NAMALWA (cell line): ENCODE measurements around the gene DEFB132.
"Not testable (repeated sequence)": the region's sequence is repeated elsewhere in the genome, so short reads cannot be mapped to it uniquely, and the experiment has no call there.

ENCODE experiments used
- DNase-seq: peaks from one replicate; pipeline ENCODE4 v3.0.0-alpha.2; 2015; ENCODE audit warnings: low spot score

The DEFB132 gene, protein sequence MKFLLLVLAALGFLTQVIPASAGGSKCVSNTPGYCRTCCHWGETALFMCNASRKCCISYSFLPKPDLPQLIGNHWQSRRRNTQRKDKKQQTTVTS

DNA sequence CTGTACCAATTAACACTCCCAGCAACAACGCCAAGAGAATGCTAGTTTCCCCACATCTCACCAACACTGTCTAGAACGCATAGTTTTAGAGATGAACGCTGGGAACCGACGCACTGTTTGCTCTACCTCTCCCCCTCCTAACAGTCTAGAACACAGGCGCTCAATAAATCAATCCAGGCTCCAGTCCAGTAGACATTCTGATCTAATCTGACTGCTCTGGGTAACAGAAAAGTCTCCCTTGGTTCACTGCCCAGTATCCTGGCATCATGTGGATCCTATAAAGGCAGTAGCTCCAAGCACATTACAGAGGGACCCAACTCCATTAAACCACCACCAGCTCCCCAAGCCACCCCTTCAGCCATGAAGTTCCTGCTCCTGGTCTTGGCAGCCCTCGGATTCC is at the start of gene DEFB132:
TSS of gene DEFB132 (plus strand) at position 306 of the 400 bp plus-strand sequence. CDS start at position 361, 55 bp downstream.
- DNase-seq: no peak

DNA sequence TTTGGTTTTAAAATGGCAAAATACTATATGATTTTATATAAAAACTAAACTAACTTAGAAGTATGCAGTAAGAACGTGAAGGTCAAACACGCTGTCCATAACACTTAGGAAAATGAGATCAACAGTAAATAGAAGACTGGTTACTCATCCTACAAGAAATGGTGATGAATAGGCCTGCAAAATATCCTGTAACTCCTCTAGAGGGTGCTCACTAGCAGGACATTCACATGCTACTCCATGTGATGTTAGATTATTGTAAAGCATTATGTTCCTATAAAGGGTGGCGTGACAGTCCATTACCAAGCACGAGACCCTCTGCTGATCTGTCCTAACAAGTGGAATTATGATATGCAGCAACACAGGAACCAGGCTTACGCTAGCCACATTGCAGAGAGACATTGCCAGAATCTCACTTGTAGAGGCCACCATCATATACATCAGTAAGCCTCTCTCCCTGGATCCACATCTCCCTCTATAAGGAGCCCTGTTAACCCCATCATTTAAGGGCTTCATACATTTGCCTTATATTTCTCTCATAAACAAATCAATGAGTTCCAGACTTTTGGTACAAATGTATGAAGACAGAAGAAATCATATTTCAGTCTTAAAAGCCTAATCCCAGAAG is 48.5 kb upstream of the DEFB132 start:
- DNase-seq: peak; percentile 55

DNA sequence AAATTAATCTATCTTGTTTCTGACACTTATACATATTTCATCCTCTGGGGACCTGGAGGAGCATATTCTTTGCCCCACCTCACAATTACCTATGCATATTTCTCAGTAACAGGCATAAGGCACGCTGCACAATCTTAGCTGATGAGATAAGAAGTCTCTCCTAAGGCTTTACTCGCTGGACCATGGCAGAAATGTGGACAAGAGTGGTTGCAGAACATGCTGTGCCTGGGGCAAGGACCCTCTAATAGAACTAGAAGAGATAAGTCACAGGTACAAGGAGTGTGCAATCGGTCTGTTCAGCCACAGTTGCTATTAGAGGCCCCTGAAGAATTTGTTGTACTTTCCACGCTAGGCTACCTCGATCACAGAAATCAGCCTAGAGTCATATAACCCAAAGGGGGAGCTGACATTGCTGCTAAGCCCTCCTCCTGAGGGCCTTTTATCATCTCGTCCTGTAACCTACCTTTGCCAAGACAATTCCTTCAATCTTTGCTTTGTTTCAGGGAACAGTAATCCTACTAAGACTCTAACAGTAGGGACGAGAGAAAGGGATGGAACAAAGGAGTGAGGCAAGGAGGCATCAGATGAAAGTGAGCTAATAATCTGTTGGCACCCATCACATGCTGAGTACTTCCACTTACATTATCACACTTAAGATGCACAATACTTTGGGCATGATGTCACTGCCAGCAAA is 46.6 kb upstream of the DEFB132 start:
- no peak for DNase-seq

DNA sequence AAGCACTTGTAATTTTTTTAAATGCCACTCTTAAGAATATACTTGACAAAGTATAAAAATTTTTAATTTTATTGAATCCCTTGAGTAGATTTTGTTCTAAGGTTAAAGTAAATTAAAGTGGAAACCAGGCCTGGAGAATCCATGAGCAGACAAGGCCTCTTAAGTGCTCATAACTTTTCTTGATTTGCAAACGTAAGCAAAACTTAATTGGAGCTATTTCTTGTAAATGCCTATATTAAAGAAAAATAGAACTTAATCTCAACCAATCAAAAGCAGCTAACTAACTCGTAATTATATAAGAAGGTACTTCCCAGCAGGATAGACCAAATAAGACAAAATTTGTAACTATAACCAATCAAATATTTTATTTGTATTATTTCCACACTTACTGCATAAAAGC is 43.1 kb upstream of the DEFB132 start:
- DNase-seq: no peak

DNA sequence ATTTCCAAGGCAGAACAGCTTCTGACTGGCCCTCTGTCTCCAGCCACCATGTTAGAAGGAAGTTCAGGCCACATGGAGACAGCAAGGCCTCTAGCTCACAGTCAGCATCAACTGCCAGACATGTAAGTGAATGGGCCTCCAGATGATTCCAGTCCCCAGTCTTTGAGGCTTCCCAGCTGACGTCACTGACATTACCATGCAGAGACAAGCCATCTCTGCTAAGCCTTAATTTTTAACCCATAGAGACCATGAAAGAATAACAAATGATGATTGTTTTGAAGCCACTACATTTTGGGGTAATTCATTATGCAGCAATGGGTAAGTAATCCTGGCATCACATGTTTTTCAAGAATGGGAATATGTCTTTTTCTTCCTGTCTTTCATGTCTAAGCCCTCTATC is 41.7 kb upstream of the DEFB132 start:
- no peak for DNase-seq

DNA sequence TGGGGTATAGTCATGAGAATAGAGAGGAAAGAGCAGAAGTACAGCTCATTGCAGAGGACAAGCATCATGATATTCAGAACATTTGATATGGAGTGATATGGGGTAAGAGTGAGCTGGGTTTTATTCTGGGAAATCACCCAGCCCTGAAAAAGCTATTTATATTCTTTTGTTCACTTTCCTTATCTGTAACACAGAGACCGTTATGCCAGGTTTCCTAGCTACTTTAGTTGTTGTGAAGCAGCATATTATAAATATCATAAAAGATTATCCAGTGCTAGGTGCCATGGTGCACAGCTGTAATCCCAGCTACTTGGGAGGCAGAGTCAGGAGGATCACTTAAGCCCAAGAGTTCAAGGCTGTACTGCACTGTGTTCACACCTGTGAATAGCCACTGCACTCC is 40.3 kb upstream of the DEFB132 start:
- no peak for DNase-seq

DNA sequence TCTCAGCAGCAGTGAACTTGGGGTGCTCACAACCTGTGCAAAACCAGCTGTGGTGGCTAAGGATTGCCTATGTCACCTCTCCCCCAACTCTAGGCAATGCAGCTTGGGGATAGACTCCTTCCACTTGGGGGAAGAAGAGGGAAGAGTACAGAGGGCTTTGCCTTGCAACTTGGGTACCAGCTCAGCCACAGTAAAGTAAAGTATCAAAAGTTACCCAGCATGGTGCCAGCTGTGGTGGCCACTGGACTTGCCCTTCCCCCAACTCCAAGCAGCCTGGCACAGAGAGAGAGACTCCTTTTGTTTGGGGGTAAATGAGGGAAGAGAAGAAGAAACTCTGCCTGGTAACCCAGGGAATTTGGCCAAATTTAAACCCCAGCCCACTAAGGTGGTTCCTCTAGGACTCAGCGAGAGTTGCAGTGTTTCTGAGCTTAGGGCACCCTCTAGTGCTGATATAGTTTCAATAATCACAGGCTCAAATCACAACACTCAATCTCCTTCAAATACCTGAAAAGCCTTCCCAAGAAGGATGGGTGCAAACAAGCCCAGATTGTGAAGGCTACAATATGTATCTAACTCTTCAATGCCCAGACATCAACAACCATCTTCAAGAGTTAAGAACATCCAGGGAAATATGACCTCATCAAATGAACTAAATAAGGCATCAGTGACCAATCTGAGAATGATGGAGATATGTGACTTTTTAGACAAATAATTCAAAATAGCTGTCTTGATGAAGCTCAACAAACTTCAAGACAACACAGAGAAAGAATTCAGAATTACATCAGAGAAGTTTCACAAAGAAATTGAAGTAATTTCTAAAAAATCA is 38.0 kb upstream of the DEFB132 start:
- peak; percentile 44 for DNase-seq

DNA sequence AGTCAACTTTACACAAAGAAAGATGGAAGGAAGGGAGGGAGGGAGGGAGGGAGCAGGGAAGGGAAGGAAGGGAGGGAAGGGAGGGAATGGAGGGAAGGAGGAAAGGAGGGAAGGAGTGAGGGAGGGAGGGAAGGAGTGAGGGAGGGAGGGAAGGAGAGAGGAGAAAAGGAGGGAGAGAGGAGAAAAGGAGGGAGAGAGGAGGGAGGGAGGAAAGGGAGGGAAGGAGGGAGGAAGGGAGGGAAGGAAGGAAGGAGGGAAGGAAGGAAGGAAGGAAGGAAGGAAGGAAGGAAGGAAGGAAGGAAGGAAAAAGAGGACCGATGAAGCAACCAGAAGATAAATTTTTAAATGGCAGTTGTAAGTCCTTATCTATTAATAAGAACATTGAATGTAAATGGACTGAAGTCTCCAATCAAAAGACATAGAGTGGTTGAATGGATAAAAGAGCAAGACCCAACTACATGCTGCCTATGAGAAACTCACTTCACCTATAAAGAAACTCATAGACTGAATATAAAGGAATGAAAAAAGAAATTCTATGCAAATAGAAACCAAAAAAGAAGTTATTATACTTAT is 36.2 kb upstream of the DEFB132 start:
- no peak for DNase-seq

DNA sequence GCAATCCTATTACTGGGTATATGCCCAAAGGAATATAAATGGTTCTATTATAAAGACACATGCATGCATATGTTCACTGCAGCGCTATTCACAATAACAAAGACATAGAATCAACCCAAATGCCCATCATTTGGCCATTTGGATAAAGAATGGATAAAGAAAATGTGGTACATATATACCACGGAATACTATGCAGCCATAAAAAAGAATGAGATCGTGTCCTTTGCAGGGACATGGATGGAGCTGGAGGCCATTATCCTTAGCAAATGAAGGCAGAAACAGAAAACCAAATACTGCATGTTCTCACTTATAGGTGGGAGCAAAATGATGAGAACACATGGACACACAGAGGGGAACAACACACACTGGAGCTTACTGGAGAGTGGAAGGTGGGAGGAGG is 31.6 kb upstream of the DEFB132 start:
- not testable (repeated sequence) for DNase-seq

DNA sequence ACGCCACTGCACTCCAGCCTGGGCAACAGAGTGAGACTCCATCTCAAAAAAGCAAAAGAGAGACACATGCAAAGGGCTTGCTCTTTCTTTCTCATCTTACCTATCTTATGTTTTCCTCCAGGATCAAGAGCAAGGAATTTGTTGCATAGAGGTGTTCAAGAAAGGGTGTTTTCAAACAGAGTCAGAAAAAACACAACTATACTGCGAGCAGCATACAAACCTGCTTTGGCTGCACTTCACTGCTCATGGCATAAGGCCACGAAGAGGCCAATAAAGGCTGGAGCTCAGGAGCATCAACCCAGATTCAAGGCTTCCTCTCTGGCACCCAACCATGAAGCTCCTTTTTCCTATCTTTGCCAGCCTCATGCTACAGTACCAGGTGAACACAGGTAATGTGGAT is 30.6 kb upstream of the DEFB132 start, which contains the start of gene DEFB129:
TSS of gene DEFB129 (plus strand) at position 301 of the 400 bp plus-strand sequence. CDS start at position 332, 31 bp downstream.
- no peak for DNase-seq

DNA sequence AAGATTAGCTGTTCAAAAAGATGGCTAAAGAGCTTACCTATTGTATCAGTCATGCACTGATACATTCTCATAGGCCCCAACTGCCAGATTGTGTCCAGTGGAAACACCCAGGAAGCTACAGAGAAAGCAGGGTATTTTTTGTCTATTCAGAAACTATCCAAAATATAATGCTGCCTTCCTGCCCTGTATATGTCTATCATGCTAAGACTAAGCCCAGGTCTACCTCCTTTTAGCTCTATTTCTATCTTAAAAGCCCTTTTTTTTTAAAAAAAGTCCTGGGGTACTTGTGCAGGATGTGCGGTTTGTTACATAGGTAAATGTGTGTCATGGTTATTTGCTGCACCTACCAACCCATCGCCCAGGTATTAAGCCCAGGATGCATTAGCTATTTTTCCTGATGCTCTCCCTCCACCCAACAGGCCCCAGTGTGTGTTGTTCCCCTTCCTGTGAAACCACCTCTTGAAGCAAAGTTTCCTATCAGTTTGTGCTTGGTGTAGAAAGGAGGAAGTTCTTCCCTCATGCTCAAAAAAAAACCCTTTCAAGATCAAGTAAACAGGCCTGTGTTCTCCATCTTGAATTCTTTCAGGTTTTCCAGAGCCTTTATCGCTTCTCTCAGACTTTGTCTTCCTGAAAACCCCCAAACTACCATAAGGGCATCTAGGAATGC is 30.0 kb upstream of the DEFB132 start:
- DNase-seq: no peak

DNA sequence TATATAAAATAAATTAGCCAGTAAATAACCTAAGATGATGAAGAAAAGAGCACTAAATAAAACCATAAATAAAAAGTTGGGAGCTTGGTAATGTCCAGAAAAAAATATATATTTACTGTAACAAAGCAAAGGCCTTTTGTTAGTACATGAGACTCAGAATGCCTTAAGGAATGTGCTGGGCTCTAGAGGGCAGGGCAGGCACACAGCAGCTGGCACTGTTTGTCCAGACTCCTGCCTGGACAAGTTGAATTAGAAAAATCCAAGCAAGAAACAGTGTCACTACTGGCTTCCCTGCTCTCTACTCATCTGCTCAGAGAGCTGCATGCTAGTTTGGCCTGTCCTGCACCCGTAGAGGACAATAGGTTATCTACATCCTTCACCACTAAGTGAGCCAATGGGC is 21.6 kb upstream of the DEFB132 start:
- no peak for DNase-seq

DNA sequence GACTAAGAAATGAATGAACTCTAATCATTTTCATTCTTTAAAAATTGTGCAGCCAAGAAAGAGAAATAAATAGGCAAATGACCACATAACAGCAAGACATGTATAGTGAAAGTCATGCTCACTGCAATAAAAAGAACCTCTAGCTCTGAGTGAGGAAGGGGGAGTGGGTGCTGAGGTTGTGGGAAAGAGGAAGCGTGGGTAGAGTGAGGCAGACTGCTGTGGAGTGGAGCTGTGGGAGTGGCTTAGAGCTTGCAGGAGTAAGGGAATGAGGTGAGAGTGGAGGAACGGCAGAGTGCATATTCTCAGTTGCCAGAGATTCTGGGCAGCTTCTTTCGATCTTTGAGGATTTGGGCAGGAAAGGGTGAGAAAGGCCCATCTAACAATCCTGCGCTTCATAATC is 20.0 kb upstream of the DEFB132 start:
- DNase-seq: no peak

DNA sequence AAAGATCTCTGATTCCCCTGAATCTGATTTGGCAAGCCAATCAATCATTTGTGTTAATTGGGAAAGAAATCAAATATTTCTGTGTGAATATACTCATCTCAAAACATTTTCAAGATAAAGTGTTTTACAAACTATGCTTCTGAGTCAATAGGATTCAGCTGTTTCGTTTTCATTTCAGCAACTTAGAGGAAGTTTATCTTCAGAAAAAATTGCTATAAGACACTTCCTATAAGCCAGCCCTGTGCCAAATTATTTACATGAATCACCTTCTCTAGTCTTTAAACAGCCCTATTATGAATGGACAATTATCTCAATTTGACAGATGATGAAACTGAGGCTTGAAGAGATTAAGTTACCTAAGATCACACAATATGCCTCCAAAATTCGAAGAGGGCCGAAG is 19.6 kb upstream of the DEFB132 start:
- no peak for DNase-seq

DNA sequence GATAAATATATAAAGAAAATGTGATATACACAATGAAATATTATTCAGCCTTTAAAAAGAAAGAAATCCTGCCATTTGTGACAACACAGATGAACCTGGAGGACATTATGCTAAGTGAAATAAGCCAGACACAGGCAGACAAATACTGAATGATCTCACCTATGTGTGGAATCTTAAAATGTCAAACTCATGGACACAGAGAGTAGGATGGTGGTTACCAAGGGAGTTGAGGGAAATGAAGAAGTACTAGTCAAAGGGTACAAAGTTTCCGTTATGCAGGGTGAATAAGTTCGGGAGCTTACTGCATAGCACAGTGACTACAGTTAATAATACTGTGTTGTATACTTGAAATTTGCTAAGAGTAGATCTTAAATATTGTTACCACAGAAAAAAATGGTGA is 14.6 kb upstream of the DEFB132 start:
- DNase-seq: no peak

DNA sequence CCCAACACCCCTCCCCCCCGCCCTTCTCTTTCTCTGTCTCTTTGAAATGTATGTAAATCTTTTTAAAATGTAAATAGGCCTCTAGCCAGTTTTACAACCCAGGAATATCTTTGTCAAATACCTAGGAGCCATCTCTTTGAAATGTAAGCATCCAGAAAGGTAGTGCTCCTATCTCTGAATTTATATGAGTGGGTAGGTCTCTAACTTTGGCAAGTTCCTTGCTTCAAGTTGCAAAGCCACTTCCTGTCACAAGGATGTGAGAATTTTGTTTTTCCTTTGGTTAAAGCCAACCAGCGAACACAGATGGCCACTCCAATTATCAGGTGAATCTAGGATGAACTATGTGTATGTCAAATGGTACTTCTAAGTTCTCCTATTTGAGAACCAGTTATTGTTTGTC is 6.2 kb upstream of the DEFB132 start:
- no peak for DNase-seq

DNA sequence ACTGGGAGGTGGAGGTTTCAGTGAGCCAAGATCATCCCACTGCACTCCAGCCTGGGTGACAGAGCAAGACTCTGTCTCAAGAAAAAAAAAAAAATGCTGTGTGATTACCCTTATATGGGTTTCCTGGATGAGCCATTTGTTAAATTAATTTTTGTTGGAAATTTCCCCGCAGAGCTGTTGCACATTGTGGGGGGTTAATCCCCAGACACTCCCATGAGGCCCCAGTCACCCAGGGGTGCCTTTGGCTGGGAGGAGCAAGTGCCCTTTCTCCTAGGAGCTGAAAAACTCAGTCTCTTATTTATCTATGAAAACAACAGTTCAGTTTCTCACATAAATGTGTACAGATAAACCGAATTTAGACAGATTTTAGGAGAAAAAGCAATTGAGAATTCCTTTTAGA is 4.7 kb upstream of the DEFB132 start:
- DNase-seq: no peak

DNA sequence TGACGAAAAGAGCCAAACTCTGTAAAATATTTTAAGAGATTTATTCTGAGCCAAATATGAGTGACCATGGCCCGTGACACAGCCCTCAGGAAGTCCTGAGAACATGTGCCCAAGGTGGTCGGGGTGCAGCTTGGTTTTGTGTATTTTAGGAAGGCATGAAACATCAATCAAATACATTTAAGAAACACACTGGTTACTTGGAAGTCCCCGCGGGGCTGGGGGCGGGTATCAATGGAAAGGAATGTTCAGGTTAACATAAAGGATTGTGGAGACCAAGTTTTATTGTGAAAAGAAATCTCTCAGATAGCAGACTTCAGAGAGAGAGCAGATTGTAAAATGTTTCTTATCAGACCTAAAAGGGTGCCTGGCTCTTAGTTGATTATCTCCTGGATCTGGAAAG is 4.1 kb upstream of the DEFB132 start:
- DNase-seq: not testable (repeated sequence)

DNA sequence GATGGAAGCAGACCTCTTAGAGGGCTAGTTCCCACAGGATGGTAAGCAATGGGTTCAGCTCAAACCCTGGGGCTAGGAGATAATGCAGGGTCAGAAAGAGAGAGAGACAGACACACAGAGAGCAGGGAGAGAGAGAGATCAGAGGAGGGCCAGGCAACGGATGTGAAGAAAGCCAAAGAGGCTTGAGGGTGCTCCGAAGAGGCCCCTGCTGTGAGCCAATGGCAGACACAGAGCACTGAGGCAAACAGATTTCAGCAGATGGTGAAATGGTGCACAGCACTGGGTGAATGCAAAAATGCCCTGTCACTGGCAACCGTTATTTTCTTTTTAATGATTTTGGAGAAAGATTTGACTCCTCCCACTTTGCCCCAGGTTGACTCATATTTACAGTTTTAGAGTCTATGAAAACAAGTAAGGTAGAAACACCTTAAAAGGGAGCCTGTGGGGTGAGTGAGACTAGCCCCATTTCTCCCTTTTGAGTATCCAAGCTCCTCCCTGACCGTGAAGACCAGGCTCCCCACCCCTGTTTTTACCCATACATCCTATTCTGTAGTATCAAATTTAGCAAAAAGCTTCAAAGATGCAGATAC is 840 bp downstream of the DEFB132 start:
- DNase-seq: no peak

DNA sequence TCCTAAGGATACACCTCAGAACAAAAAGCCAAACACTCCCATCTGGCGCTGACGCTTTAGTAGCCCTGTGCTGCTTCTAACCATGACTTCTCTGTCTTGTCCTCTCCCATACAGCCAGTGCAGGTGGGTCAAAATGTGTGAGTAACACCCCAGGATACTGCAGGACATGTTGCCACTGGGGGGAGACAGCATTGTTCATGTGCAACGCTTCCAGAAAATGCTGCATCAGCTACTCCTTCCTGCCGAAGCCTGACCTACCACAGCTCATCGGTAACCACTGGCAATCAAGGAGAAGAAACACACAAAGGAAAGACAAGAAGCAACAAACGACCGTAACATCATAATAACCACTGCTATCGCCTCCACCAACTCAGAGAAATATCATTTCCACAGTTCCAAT is 1.4 kb downstream of the DEFB132 start:
- peak; percentile 17 for DNase-seq

DNA sequence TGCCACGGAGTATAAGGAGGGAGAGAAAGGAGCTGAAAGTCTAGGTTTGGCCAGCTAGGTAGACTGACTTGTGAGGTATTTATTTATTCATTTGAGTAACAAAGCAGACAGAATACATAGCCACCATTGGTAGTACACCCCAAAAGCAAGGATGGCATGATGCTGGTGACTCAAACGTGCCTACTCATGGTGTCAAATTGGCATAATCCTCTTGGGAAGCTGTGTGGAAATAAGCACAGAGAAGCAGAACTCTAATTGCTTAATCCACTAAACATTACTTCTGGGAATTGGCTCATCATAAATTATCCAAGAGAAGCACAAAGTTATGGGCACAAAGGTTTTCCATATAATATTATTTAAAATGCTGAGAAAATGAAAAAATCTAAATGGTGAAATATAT is 2.5 kb downstream of the DEFB132 start:
- no peak for DNase-seq
